ENCODE data around the gene NINJ1.
"Not testable (repeated sequence)": the region's sequence is repeated elsewhere in the genome, so short reads cannot be mapped to it uniquely, and the experiment has no call there.

NINJ1 gene

DNA sequence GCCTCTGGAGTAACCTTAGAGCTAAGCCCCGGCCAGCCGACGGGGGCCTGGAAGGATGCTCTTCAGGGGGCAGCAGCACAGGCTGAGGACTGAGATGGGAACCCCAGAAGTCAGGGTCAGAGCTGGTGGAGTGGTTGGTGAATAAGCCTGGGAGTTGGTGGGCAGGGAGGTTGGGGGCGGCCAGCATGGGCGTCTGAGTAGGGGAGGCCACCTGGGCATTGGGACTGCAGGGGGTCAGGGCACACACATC, 14.4 kb downstream of the NINJ1 start:
- DNase-seq (ENCODE audit: low spot score), result no peak

DNA sequence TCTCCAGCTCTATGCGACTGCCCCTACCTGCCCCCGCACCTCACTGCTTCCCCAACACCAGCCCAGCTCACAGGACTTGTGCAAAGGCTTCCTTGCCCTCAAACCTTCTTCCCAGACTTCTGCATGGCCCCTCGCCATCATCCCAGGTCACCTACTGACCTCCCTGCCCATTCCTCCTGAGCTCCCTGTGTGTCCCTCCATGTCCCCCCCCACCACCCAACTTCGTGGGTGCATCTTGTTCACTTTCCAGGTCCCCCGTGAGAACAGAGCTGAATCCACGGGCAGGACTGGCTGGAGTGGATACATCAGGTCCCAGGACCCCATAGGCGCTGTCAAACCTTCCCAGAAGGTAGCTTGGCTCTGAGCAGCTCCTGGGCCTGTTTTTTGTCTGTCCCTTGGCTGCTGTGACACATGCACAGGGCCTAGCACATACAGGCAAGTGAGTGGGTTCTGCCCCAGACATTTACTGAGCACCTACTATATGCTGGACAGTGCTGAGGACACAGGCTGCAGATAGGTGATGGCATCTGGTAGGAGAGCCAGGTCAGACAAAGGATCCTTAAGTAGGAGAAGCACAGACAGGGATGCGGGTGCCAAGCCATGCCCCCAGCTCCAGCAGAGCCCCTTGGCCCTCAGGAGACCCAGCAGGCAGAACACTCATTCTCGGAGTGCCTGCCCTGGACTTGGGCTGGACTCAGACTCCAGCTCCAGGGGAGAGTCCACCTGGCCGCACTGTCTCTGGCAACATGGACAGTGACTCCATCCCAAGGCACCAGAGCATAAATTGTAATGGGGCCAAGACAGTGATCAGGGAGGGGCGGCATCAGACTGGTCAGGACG, 15.0 kb downstream of the NINJ1 start:
- no peak for DNase-seq (ENCODE audit: low spot score)

DNA sequence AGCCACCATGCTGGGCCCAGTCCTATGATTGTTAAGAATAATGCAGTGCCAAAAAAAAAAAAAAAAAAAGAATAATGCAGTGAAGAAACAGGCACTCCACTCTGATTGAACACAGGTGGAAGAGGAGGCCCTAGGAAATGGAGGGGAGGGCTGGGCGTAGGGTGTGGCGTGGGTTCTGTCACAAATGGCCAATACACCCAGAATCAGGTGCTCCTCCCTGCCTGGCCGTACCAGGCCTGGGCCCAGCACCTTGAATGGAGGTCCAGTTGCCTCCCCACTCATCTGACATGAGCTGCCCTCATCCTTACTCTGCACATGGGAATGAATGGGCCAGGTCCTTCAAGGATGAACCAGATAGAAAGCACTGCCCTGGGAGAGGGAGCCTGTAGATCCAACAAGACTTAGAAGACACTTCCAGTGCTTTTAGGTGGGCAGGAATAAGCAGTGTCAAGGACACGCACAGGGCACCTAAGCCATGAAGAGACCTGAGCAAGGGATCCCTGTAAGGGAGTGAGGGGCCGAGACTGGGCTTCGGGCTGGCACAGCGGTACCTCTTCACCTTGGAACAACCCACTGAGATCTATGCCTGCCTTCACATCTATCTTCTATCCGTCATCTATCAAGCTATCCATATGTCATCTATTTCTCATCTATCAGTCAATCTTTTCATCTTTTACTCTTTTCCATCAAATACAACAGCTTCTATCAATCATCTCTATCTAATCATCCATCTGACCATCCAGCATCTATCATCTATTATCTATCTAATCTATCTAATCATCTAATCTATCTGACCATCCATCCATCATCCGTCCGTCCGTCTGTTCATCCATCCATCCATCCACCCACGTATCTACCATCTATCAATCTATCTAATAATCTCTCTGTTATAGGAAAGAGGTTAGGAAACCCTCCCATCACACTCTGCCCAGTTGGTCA, 15.9 kb downstream of the NINJ1 start:
- no peak for DNase-seq (ENCODE audit: low spot score)

GRCh38 chr9:93117521-93117920, 16.5 kb downstream of the NINJ1 start:
- not testable (repeated sequence) for DNase-seq (ENCODE audit: low spot score)

DNA sequence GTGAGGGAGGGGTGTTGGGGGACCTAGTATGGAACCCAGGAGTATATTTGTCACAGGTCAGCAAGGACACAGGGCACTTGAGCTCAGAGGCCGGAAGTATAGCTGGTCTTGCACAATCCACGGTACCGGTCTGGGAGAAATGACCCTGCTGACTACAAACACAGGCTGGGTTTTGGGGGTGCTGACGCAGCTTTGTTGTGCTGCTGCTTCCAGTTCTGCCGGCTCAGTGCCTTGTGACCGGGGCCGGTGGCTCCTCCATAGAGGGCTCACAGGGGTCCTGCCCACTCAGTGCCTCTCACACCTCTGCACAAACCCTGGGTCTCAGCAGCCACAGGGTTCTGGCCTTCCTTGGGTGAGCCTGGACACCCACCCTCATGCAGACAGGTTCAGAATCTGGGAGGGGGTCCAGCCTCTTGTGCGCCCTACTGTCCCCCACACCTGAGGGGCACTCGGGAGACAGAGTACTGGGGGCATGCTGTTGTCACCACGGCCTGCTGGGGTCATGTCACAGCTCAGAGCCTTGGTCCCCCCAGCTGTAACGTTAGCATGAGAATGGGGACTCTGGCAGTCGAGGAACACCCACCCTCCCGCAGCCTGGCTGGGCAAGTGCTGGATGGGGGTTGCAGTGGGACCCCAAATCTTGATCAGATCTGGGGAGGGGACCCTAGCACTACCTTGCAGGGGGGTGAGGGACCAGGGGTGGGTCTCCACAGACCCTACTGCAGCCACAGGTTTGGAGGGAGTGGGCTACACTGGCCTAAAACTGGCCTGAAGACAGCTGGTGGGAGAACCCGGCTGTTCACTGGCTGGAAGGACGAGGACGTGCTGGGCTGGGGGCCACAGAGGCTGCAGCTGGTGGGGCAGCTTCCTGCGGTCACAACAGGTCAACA, 17.7 kb downstream of the NINJ1 start:
- no peak for DNase-seq (ENCODE audit: low spot score)

- DNase-seq (ENCODE audit: low spot score), result no peak
These were observed 18.5 kb downstream of the NINJ1 start for GRCh38 chr9:93115486-93116071.

- DNase-seq (ENCODE audit: low spot score), result no peak
These were observed 19.1 kb downstream of the NINJ1 start for GRCh38 chr9:93114984-93115335.

DNA sequence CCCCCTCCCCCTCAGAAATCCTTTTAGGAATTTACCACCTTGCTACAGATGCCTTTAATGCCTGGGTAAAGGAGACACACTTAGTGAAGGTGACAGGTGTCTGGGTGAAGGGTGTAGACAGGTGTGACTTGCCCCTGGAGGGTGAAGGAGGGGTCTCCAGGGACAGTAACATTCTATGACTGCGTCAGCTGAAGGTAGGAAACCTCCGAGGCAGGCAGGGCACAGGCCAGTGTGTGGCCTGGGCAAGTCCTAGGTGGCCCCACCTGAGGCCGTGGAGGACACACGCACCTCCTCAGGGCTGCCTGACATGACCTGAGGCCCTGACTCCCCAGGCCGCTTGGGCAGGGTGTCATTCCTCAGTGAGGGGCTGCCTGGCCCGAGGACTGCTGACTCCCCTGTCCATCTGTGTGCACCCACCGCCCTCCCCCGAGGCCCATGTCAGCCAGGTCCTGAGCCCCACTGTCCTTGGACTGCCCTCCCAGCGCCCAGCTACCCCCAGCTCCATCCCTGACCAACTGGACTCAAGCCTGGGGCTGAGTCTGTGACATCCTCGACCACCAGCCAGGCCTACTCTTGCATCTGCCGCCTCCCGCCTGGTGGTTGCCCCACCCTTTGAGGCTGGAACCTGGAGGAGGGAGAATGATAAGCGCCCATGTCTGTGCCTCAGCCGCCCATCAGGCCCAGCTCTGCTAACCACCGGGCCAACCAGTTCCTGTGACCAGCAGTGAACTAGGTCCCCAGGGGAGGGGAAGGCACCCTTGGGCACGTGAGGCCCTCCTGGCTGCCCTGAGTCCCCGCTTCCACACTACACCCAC, 19.7 kb downstream of the NINJ1 start:
- no peak for DNase-seq (ENCODE audit: low spot score)

- DNase-seq (ENCODE audit: low spot score), result no peak
These were observed 21.1 kb downstream of the NINJ1 start for GRCh38 chr9:93112864-93113389.

GRCh38 chr9:93112116-93112863, 21.8 kb downstream of the NINJ1 start:
- no peak for DNase-seq (ENCODE audit: low spot score)

GRCh38 chr9:93111371-93112115, 22.5 kb downstream of the NINJ1 start:
- no peak for DNase-seq (ENCODE audit: low spot score)

DNA sequence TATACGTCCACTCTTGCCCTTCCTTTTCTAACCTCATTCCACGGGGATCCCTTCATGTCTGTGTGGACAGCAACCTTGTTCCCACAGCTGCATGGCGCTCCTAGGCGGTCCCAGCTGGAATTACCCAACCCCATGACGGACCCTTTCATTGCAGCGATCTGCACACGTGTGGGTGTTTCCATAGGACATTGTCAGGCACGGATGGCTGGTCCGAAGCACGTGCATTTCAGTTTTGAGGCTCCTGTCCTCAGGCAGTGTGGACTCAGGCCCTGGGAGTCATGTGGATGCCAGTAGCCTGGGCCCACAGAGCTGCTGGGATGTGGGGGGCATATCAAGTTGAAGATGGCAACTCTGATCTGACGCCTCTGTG, 23.1 kb downstream of the NINJ1 start:
- DNase-seq (ENCODE audit: low spot score), result no peak

GRCh38 chr9:93110311-93110855, 23.7 kb downstream of the NINJ1 start:
- no peak for DNase-seq (ENCODE audit: low spot score)

DNA sequence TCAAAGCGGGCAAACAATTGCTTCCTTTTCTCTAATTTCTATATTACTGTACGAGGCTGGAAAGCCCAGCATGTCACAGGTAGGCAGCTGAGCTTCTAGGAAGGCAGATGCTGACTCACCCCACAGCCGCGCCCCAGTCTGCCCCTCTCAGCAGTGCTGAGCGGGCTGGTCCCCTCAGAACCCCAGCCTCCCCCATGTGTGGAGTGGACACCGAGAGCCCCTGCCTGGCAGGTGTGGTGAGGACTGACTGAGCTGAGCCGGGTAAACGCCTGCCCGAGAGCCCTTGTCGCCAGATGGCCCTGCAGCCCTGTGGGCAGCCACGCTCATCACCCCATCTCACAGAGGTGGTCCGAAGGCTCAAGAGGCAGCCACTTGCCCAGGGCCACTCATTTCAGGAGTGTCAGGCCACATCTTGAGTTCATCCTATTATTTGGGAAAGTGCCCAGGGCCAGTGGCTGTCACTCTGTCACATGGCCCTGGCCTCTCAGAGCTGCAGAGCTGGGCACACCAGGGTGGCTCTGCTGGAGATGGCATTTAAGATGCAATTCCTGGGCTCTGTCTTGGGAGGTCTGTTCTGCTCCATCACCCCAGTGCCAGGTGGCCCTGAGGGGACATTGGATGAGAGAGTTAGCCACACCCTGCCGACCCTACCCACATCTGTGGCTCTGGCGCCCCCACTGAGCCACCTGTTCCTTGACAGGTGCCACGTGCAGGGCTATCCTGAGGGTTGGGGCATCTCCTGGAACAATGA, 25.6 kb downstream of the NINJ1 start:
- DNase-seq (ENCODE audit: low spot score), result no peak

DNA sequence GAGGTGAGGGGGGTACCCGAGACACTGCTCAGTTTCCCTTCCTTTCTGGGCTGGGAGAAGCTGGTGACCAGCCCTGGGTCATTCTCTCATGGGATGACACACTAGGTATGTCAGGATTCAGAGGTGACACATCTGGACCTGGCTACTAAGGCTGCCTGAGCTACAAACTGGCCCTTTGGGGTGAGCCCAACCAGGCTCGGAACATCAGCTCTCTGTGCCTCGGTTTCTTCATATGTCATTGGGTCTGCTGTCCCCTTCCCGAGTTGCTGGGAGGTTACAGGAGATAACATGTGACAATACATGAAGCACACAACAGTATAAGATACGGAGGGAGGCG, 26.3 kb downstream of the NINJ1 start:
- no peak for DNase-seq (ENCODE audit: low spot score)

DNA sequence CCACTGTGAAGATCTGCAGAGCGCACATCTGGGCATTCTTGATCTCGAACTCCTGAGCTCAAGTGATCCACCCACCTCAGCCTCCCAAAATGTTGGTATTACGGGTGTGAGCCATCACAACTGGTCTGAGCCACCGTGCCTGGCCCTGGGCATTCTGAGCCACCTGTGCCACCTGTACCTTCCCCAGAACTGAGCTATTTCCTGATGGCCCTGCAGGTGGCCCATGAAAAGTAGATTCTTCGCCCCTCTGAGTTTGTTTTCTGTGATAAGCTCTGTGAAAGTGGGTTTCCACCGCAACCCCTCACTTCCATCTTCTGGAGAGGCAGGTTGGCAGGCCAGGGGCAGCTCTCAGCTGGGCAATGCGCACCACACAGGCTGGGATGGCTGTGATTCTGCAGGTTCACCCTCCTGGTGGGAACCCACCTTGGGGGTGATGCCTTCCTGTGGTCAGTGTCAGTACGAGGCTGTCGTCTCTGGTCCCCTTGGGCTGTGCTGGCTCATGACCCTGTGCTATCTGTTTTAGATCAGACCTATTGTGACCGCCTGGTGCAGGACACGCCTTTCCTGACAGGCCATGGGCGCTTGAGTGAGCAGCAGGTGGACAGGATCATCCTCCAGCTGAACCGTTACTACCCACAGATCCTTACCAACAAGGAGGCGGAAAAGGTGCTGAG, 26.8 kb downstream of the NINJ1 start:
- no peak for DNase-seq (ENCODE audit: low spot score)

GRCh38 chr9:93105620-93106019, 28.4 kb downstream of the NINJ1 start:
- no peak for DNase-seq (ENCODE audit: low spot score)

- DNase-seq (ENCODE audit: low spot score), result not testable (repeated sequence)
These were observed 33.0 kb downstream of the NINJ1 start for GRCh38 chr9:93101086-93101485.
